ENCODE data around the gene PTH.

Gene PTH

GRCh38 chr11:13494051-13494450, 1.7 kb downstream of the PTH start:
- H3K4me3 ChIP-seq (ENCODE audit: low read depth, low read length), result no peak overlapping the region
- no peak for DNase-seq (ENCODE audit: low read depth)
- no peak for TF ChIP-seq CTCF (IDR thresholded peaks at IDR 0.05; ENCODE audit: insufficient read depth, low read depth, low read length, missing control alignments)

- peak; percentile 51 for TF ChIP-seq CTCF (IDR thresholded peaks at IDR 0.05; ENCODE audit: insufficient read depth, low read depth, low read length, missing control alignments)
- H3K4me3 ChIP-seq (ENCODE audit: low read depth, low read length), result peak overlapping the region; percentile 31
- peak; percentile 47 for DNase-seq (ENCODE audit: low read depth)
These were observed 8.2 kb downstream of the PTH start for GRCh38 chr11:13487661-13488030.

GRCh38 chr11:13486926-13487660, 8.7 kb downstream of the PTH start:
- peak; percentile 80 for DNase-seq (ENCODE audit: low read depth)
- peak overlapping the region; percentile 31 for H3K4me3 ChIP-seq (ENCODE audit: low read depth, low read length)
- TF ChIP-seq CTCF (IDR thresholded peaks at IDR 0.05; ENCODE audit: insufficient read depth, low read depth, low read length, missing control alignments), result peak; percentile 60

GRCh38 chr11:13480198-13480597, 15.6 kb downstream of the PTH start:
- H3K4me3 ChIP-seq (ENCODE audit: low read depth, low read length), result no peak overlapping the region
- no peak for TF ChIP-seq CTCF (IDR thresholded peaks at IDR 0.05; ENCODE audit: insufficient read depth, low read depth, low read length, missing control alignments)
- DNase-seq (ENCODE audit: low read depth), result no peak

- no peak for TF ChIP-seq CTCF (IDR thresholded peaks at IDR 0.05; ENCODE audit: insufficient read depth, low read depth, low read length, missing control alignments)
- H3K4me3 ChIP-seq (ENCODE audit: low read depth, low read length), result no peak overlapping the region
- no peak for DNase-seq (ENCODE audit: low read depth)
These were observed 16.1 kb downstream of the PTH start for GRCh38 chr11:13479688-13480087.

- no peak for TF ChIP-seq CTCF (IDR thresholded peaks at IDR 0.05; ENCODE audit: insufficient read depth, low read depth, low read length, missing control alignments)
- no peak overlapping the region for H3K4me3 ChIP-seq (ENCODE audit: low read depth, low read length)
- DNase-seq (ENCODE audit: low read depth), result no peak
These were observed 20.7 kb downstream of the PTH start for GRCh38 chr11:13475091-13475490.

Measured in GM12865 (cell line).